GM21381 (cell line): ENCODE results near the gene CDC42BPB.

ENCODE experiments used
- ATAC-seq: cut with Tn5 transposase; IDR thresholded peaks from one replicate; pipeline ENCODE4 v1.9.1; 2021; ENCODE audit warnings: mild to moderate bottlenecking, moderate library complexity; ENCODE audit not compliant: unreplicated experiment

The CDC42BPB gene

GRCh38 chr14:102920273-102920997, 136.9 kb downstream of the CDC42BPB start:
- ATAC-seq, result no peak

- ATAC-seq, result no peak
Observed at GRCh38 chr14:102918438-102918837, 138.9 kb downstream of the CDC42BPB start.

GRCh38 chr14:102917469-102918211, 139.7 kb downstream of the CDC42BPB start:
- no peak for ATAC-seq

- ATAC-seq, result no peak
Observed at GRCh38 chr14:102917056-102917385, 140.3 kb downstream of the CDC42BPB start.

GRCh38 chr14:102916347-102917055, 140.8 kb downstream of the CDC42BPB start:
- ATAC-seq, result no peak

- ATAC-seq, result no peak
Observed at GRCh38 chr14:102915292-102916110, 141.8 kb downstream of the CDC42BPB start.

GRCh38 chr14:102914474-102915291, 142.7 kb downstream of the CDC42BPB start:
- ATAC-seq, result no peak

- no peak for ATAC-seq
Observed at GRCh38 chr14:102913341-102914211, 143.8 kb downstream of the CDC42BPB start.

GRCh38 chr14:102911991-102912761, 145.2 kb downstream of the CDC42BPB start:
- ATAC-seq, result no peak

- no peak for ATAC-seq
Observed at GRCh38 chr14:102911541-102911951, 145.8 kb downstream of the CDC42BPB start.

- ATAC-seq, result no peak
Observed at GRCh38 chr14:102910442-102910841, 146.9 kb downstream of the CDC42BPB start.

GRCh38 chr14:102909911-102910310, 147.4 kb downstream of the CDC42BPB start:
- no peak for ATAC-seq

GRCh38 chr14:102909462-102909861, 147.9 kb downstream of the CDC42BPB start:
- no peak for ATAC-seq

- ATAC-seq, result no peak
Observed at GRCh38 chr14:102908766-102909455, 148.4 kb downstream of the CDC42BPB start.

GRCh38 chr14:102907980-102908730, 149.2 kb downstream of the CDC42BPB start:
- no peak for ATAC-seq

GRCh38 chr14:102907303-102907844, 150.0 kb downstream of the CDC42BPB start:
- ATAC-seq, result no peak
